GM12891 (cell line): ENCODE results near the gene LRP1B.

Experiments
- POLR2A ChIP-seq: IDR thresholded peaks from 2 replicates; pipeline ENCODE4 v1.6.1; 2011; ENCODE audit warnings: low read depth, low read length, control low read depth
- POLR2AphosphoS5 ChIP-seq: IDR thresholded peaks from 2 replicates; pipeline ENCODE4 v1.6.1; 2011; ENCODE audit warnings: low read depth, low read length, control low read depth
- TAF1 ChIP-seq: IDR thresholded peaks from 2 replicates; pipeline ENCODE4 v1.6.1; 2011; ENCODE audit warnings: low read depth, low read length, control low read depth

- TF ChIP-seq TAF1 (no peak), POLR2AphosphoS5 (no peak), POLR2A (no peak)
These were observed 1931.5 kb downstream of the LRP1B start for GRCh38 chr2:140199312-140199711.
